Endothelial cell (in vitro differentiated cells): ENCODE results near the gene TMEM238. TPM values are rescaled to one million over a fixed set of nuclear protein-coding genes. Genes with fewer than 3 reads are reported as not detected.

Source experiments
- DNase-seq: peaks from one replicate; pipeline ENCODE4 v3.0.0; 2021; ENCODE audit warnings: low spot score
- H3K27ac Mint-ChIP-seq: one replicate; pipeline ENCODE4 v1.8.0; 2021; ENCODE audit warnings: mixed read lengths, inconsistent platforms; ENCODE audit not compliant: unreplicated experiment
- H3K27me3 Mint-ChIP-seq: one replicate; pipeline ENCODE4 v1.8.0; 2021; ENCODE audit warnings: mild to moderate bottlenecking, moderate library complexity, mixed read lengths, inconsistent platforms; ENCODE audit not compliant: unreplicated experiment
- H3K36me3 Mint-ChIP-seq: one replicate; pipeline ENCODE4 v1.8.0; 2021; ENCODE audit warnings: mild to moderate bottlenecking, low read depth, mixed read lengths, inconsistent platforms; ENCODE audit not compliant: unreplicated experiment
- H3K4me1 Mint-ChIP-seq: one replicate; pipeline ENCODE4 v1.8.0; 2021; ENCODE audit warnings: mild to moderate bottlenecking, mixed read lengths, inconsistent platforms; ENCODE audit not compliant: unreplicated experiment
- H3K4me3 Mint-ChIP-seq: one replicate; pipeline ENCODE4 v1.8.0; 2021; ENCODE audit warnings: mild to moderate bottlenecking, mixed read lengths, inconsistent platforms; ENCODE audit not compliant: unreplicated experiment
- H3K9me3 Mint-ChIP-seq: one replicate; pipeline ENCODE4 v1.8.0; 2021; ENCODE audit warnings: mixed read lengths, inconsistent platforms; ENCODE audit not compliant: unreplicated experiment
- total RNA-seq: library from RNA; stranded (reverse); fragmentation: NEBNext Ultra II Directional; extraction: Animal tissue kit (Norgen Biotek cat#: 25700); gene quantifications from one replicate; pipeline ENCODE4 v1.2.1, GENCODE V29; 2021; ENCODE audit not compliant: unreplicated experiment
- TF ChIP-seq, protein P1 (sequence below): fragments of 200-600 bp; sonication (generic); IDR thresholded peaks from one replicate; pipeline ENCODE4 v1.5.0; 2021; ENCODE audit warnings: antibody characterized with exemption; ENCODE audit not compliant: unreplicated experiment

Gene TMEM238
- total RNA-seq, 1 donor from 2014 or later, result 0.64 TPM

DNA sequence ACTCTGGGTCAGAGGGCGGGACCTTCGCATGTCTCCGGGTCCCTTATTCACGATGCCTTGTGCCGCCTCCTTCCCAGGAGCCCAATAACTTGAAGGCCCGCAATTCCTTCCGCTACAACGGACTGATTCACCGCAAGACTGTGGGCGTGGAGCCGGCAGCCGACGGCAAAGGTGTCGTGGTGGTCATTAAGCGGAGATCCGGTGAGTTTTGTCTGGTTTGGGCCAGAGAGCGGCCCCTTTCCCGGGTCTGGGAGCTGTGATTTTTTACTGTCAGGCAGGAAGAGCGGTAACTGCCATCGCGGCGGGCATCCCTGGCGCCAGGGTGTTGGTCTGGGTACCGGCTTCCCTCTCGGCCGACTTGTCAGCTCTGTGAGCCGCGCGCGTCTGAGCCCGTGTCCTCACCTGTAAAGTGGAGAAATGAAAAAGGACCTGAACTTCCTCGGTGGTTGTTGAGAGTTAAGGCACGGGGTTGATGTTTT lies 2.4 kb upstream of the TMEM238 start:
- no peak for DNase-seq
- H3K4me3 Mint-ChIP-seq, result peak overlapping the region; percentile 99
- peaks cover 40% of the 10 kb centered on the region for H3K27me3 Mint-ChIP-seq
- H3K4me1 Mint-ChIP-seq, result peaks cover 26% of the 10 kb centered on the region
- TF ChIP-seq, protein P1, sequence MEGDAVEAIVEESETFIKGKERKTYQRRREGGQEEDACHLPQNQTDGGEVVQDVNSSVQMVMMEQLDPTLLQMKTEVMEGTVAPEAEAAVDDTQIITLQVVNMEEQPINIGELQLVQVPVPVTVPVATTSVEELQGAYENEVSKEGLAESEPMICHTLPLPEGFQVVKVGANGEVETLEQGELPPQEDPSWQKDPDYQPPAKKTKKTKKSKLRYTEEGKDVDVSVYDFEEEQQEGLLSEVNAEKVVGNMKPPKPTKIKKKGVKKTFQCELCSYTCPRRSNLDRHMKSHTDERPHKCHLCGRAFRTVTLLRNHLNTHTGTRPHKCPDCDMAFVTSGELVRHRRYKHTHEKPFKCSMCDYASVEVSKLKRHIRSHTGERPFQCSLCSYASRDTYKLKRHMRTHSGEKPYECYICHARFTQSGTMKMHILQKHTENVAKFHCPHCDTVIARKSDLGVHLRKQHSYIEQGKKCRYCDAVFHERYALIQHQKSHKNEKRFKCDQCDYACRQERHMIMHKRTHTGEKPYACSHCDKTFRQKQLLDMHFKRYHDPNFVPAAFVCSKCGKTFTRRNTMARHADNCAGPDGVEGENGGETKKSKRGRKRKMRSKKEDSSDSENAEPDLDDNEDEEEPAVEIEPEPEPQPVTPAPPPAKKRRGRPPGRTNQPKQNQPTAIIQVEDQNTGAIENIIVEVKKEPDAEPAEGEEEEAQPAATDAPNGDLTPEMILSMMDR, result no peak
- H3K27ac Mint-ChIP-seq, result peak overlapping the region; percentile 97
- H3K9me3 Mint-ChIP-seq, result no peaks in the 10 kb centered on the region
- peaks cover 18% of the 10 kb centered on the region for H3K36me3 Mint-ChIP-seq

DNA sequence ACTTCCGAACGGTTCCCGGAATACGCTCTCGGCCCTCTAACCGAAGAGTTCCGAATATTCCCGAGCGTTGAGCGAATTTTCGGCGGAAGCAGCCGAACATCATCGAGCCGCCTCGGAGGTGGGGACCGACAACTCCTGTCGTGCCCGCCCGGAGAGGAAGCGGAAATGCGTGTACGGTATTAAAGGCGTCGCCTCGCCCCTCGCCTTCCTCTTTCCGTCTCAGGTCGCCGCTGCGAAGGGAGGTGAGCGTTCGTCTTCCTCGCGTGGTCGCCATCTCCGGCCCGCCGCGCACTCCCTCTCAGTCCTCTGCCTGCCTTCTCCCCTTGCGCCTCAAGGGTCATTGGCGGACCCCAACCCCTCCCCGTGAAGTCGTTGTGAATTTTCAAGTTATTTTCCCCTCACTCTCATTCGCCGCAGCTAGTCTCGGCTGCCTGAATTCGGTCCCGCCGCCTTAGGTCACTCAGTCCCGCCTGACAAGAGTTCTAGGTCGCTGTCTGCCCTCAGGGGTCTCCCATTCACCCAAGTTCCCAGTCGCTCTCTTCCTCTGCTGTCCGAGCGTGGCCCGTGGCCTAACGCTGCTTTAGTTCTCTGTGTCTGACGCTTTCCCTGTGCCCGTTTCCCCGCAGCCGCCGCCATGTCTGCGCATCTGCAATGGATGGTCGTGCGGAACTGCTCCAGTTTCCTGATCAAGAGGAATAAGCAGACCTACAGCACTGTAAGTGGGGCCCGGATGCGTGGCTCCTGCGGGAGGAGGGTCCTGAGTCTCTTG lies 1.8 kb upstream of the TMEM238 start, which contains the start of gene RPL28:
Gene RPL28, plus strand, starts transcription at position 209 of the 769 bp plus-strand sequence. Its CDS starts 426 bp downstream, at position 635.
- peak; percentile 98 for DNase-seq
- Mint-ChIP-seq H3K27me3 (peaks cover 41% of the 10 kb centered on the region), H3K9me3 (no peaks in the 10 kb centered on the region), H3K4me3 (peak within 1 kb of the TSS; percentile 99), H3K36me3 (peaks cover 18% of the 10 kb centered on the region), H3K27ac (peak within 1 kb of the TSS; percentile 97), H3K4me1 (peaks cover 26% of the 10 kb centered on the region)
- TF ChIP-seq, protein P1, result no peak

DNA sequence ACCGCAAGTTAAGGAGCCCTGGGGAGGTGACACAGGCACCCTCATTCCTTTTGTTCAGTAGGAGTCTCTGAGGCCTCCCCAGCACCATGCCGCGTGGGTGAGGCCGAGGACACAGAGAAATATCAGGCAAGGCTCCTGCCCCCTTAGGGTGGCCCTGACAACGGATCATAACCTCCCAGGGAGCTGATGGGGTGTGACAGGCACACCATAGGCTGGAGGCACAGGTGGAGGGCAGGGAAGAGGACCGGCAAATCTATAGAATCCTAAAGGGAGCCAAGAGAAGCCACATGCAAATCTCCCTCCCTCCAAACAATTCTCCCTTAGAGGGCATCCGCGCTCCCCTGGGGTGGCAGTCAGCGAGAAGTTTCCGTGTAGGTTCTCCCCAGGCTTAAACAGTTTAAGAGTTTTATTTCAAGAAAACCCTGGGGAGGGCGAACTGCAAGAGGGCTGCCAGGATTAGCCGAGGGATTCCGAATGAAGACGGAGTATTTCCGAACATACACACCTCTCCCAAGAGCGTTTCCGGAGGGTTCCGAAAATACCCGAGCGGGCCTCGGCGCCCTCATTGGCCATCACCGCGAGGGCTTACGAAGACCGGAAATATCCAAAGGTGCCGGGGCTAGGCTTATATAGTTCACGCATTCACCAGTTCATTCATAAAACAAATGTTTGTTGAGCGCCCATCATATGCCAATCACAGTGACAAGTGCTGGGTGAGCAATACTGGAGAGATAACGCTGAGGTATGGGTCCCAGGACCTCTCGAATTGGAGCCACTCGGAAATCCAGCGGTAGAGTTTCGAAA lies 1.0 kb upstream of the TMEM238 start:
- Mint-ChIP-seq H3K36me3 (peaks cover 18% of the 10 kb centered on the region), H3K4me1 (peaks cover 26% of the 10 kb centered on the region)

DNA sequence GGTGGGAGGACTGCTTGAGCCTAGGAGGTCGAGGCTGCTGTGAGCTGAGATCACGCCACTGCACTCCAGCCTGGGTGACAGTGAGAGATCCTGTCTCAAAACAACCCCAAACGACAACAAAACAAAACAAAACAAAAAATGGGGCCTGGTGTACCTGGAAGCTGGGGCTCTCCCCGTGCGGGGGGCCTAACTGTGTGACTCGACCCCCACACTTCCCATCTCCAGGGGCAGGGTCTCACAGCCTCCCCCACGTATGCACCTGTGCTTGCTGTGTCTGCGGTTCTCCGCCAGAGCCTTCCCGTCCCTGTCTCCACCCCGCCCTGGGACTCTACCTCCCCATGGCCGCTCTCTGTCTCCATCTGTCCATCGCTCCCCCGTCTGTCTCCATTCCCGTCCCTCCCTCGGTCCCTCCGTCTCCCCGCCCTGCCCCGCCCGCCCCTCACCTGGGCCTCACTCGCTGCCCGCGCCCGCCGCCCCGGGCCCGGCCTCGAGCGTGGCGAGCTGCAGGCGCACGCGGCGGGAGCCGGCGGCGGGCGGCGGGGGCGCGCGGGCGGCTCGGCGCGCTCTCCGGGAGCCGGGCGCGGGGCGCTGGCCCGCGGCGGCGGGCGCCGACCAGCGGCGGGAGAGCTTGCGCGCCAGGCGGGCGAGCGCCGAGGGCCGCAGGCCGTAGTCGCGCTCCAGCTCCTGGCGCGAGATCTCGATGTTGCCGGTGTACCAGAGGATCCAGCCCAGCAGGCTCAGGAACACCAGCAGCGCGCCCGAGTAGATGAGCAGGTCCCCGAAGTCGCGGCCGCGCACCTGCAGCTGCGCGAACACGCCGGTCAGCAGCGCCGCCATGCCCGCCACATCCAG lies 587 bp downstream of the TMEM238 start:
- H3K4me1 Mint-ChIP-seq, result peaks cover 21% of the 10 kb centered on the region
- H3K27ac Mint-ChIP-seq, result no peak overlapping the region
- H3K36me3 Mint-ChIP-seq, result peaks cover 11% of the 10 kb centered on the region
- H3K9me3 Mint-ChIP-seq, result no peaks in the 10 kb centered on the region
- DNase-seq, result peak; percentile 54
- H3K4me3 Mint-ChIP-seq, result peak overlapping the region; percentile 81
- TF ChIP-seq, protein P1, result no peak
- peaks cover 38% of the 10 kb centered on the region for H3K27me3 Mint-ChIP-seq

More for the DNA sequence above, 1.0 kb upstream of the TMEM238 start:
- Mint-ChIP-seq H3K27ac (peak overlapping the region; percentile 97), H3K4me3 (peak overlapping the region; percentile 99), H3K27me3 (peaks cover 39% of the 10 kb centered on the region), H3K9me3 (no peaks in the 10 kb centered on the region)
- DNase-seq, result peak; percentile 94
- TF ChIP-seq, protein P1, result no peak
